H1 (cell line): ENCODE results near the gene ALG9. TPM values are rescaled to one million over a fixed set of nuclear protein-coding genes. Genes with fewer than 3 reads are reported as not detected.

Experiments used
- CTCF ChIA-PET: fragments of 300-600 bp; sonication (Branson Sonifier 250); formaldehyde crosslinking; loops from one replicate; lab custom pipeline; 2021; ENCODE audit not compliant: partially characterized antibody; lab: Charles Lee
- POLR2A ChIA-PET: fragments of 300-600 bp; sonication (Branson Sonifier 250); formaldehyde crosslinking; loops from one replicate; lab custom pipeline; 2021; ENCODE audit warnings: inconsistent platforms; ENCODE audit not compliant: partially characterized antibody; lab: Charles Lee
- DNase-seq, 2 experiments: peaks; one replicate each; pipeline versions ENCODE4 v3.0.0 to v3.0.0-alpha.2; 2010 to 2022; ENCODE audit warnings: low spot score in 2 of 2, low read depth in 1 of 2, mixed read lengths in 1 of 2
- FAIRE-seq: peaks from 2 replicates; lab custom pipeline; 2011; peaks lifted over from hg19 to GRCh38; lab: Jason Lieb, UNC
- H2AFZ ChIP-seq: 2 replicates; pipeline ENCODE4 v1.8.1; 2012; ENCODE audit warnings: low read length, inconsistent platforms
- H2AK5ac ChIP-seq: 2 replicates; pipeline ENCODE4 v1.6.1; 2013; ENCODE audit warnings: low read depth, low read length
- H2BK120ac ChIP-seq: replicated peaks from 2 replicates; pipeline ENCODE3; 2013; ENCODE audit warnings: low read depth, low read length, inconsistent platforms
- H2BK12ac ChIP-seq: 2 replicates; pipeline ENCODE4 v1.6.1; 2013; ENCODE audit warnings: low read depth, low read length
- H2BK15ac ChIP-seq: 2 replicates; pipeline ENCODE4 v1.6.1; 2013; ENCODE audit warnings: low read length
- H2BK20ac ChIP-seq: 2 replicates; pipeline ENCODE4 v1.6.1; 2013; ENCODE audit warnings: low read length
- H2BK5ac ChIP-seq: 2 replicates; pipeline ENCODE4 v1.6.1; 2013; ENCODE audit warnings: low read depth, low read length
- H3K14ac ChIP-seq: 2 replicates; pipeline ENCODE4 v1.6.1; 2013; ENCODE audit warnings: inconsistent platforms; ENCODE audit not compliant: insufficient read length
- H3K18ac ChIP-seq: 2 replicates; pipeline ENCODE4 v1.6.1; 2013; ENCODE audit warnings: low read length; ENCODE audit errors: extremely low read depth
- H3K23ac ChIP-seq: 2 replicates; pipeline ENCODE4 v1.6.1; 2013; ENCODE audit warnings: inconsistent platforms; ENCODE audit not compliant: insufficient read length
- H3K23me2 ChIP-seq: 2 replicates; pipeline ENCODE4 v1.6.1; 2013; ENCODE audit warnings: low read depth, low read length
- H3K27ac ChIP-seq: 2 replicates; pipeline ENCODE4 v1.6.1; 2011; ENCODE audit warnings: low read depth, low read length, inconsistent platforms
- H3K27me3 ChIP-seq, 4 experiments: replicated peaks in 1 of 4; 1 replicate in 1 of 4; 2 replicates in 3 of 4; pipeline versions ENCODE4 v1.6.1 to v1.8.1; 2011 to 2013; ENCODE audit warnings: low read length in 3 of 4, mild to moderate bottlenecking in 3 of 4, inconsistent platforms in 2 of 4, mixed read lengths in 2 of 4, moderate library complexity in 1 of 4; ENCODE audit not compliant: control insufficient read depth in 3 of 4, insufficient read depth in 3 of 4; ENCODE audit errors: extremely low read depth in 1 of 4
- H3K36me3 ChIP-seq, 4 experiments: 2 replicates each; pipeline versions ENCODE4 v1.6.1 to v1.8.1; 2011 to 2013; ENCODE audit warnings: mild to moderate bottlenecking in 4 of 4, low read length in 3 of 4, moderate library complexity in 2 of 4, control low read depth in 1 of 4, inconsistent platforms in 1 of 4; ENCODE audit not compliant: insufficient read depth in 4 of 4, control insufficient read depth in 2 of 4
- H3K4ac ChIP-seq: replicated peaks from 2 replicates; pipeline ENCODE3; 2013; ENCODE audit warnings: low read length, low read depth, mixed read lengths, inconsistent platforms; ENCODE audit not compliant: insufficient read length
- H3K4me1 ChIP-seq, 4 experiments: replicated peaks in 1 of 4; 1 replicate in 1 of 4; 2 replicates in 3 of 4; pipeline versions ENCODE4 v1.6.1 to v1.8.1; 2011 to 2013; ENCODE audit warnings: low read length in 3 of 4, inconsistent platforms in 2 of 4, mixed read lengths in 1 of 4; ENCODE audit not compliant: insufficient read depth in 4 of 4, control insufficient read depth in 3 of 4
- H3K4me2 ChIP-seq, 2 experiments: 2 replicates each; pipeline versions ENCODE4 v1.6.1 to v1.8.1; 2011 to 2013; ENCODE audit warnings: low read depth in 2 of 2, low read length in 2 of 2, control low read depth in 1 of 2, inconsistent platforms in 1 of 2, mild to moderate bottlenecking in 1 of 2; ENCODE audit not compliant: insufficient read depth in 1 of 2
- H3K4me3 ChIP-seq, 4 experiments: fragments of 200-600, 300-600 bp in 1 of 4; sonication (generic), shearing (Covaris generic), sonication (Bioruptor Twin) in 1 of 4; 2 replicates each; pipeline versions ENCODE4 v1.5.1 to v1.8.1; 2011 to 2016; ENCODE audit warnings: low read length in 4 of 4, low read depth in 3 of 4, control low read depth in 2 of 4, inconsistent platforms in 2 of 4, mild to moderate bottlenecking in 2 of 4, mixed read lengths in 1 of 4, moderate library complexity in 1 of 4; ENCODE audit not compliant: insufficient read depth in 2 of 4; ENCODE audit errors: extremely low read depth in 1 of 4
- H3K56ac ChIP-seq: replicated peaks from 2 replicates; pipeline ENCODE3; 2013; ENCODE audit warnings: low read depth, mild to moderate bottlenecking, mixed read lengths, low read length, inconsistent platforms; ENCODE audit not compliant: insufficient read length
- H3K79me1 ChIP-seq: 2 replicates; pipeline ENCODE4 v1.6.1; 2013; ENCODE audit warnings: low read depth, low read length, control low read depth
- H3K79me2 ChIP-seq, 2 experiments: 2 replicates each; pipeline versions ENCODE4 v1.6.1 to v1.8.1; 2012 to 2013; ENCODE audit warnings: low read length in 2 of 2, mild to moderate bottlenecking in 2 of 2, inconsistent platforms in 1 of 2; ENCODE audit not compliant: insufficient read depth in 2 of 2, control insufficient read depth in 1 of 2
- H3K9ac ChIP-seq, 4 experiments: replicated peaks in 1 of 4; 1 replicate in 1 of 4; 2 replicates in 3 of 4; pipeline versions ENCODE4 v1.6.1 to v1.8.1; 2011 to 2013; ENCODE audit warnings: low read depth in 3 of 4, low read length in 3 of 4, control low read depth in 2 of 4, mild to moderate bottlenecking in 2 of 4, moderate library complexity in 2 of 4, inconsistent platforms in 1 of 4; ENCODE audit errors: extremely low read depth in 1 of 4
- H3K9me3 ChIP-seq, 2 experiments: 2 replicates each; pipeline versions ENCODE4 v1.6.1 to v1.8.1; 2012 to 2013; ENCODE audit warnings: mild to moderate bottlenecking in 2 of 2, moderate library complexity in 2 of 2, control low read depth in 1 of 2, inconsistent platforms in 1 of 2, low read depth in 1 of 2, low read length in 1 of 2, mixed read lengths in 1 of 2; ENCODE audit not compliant: insufficient read depth in 2 of 2
- H4K20me1 ChIP-seq, 2 experiments: replicated peaks in 1 of 2; 2 replicates each; pipeline versions ENCODE3 to v1.8.1; 2011 to 2013; ENCODE audit warnings: inconsistent platforms in 2 of 2, low read length in 2 of 2, mild to moderate bottlenecking in 1 of 2; ENCODE audit not compliant: insufficient read depth in 2 of 2, control insufficient read depth in 1 of 2
- H4K5ac ChIP-seq: 2 replicates; pipeline ENCODE4 v1.6.1; 2013; ENCODE audit warnings: low read length, low read depth, mixed read lengths, inconsistent platforms; ENCODE audit not compliant: insufficient read length
- H4K8ac ChIP-seq: 2 replicates; pipeline ENCODE4 v1.8.0; 2013; ENCODE audit warnings: mild to moderate bottlenecking, moderate library complexity, low read length, inconsistent platforms; ENCODE audit not compliant: insufficient read depth; ENCODE audit errors: extremely low read depth
- H4K91ac ChIP-seq: replicated peaks from 2 replicates; pipeline ENCODE3; 2013; ENCODE audit warnings: low read length, mixed read lengths, inconsistent platforms; ENCODE audit not compliant: insufficient read length
- BRCA1 ChIP-seq: IDR thresholded peaks from 2 replicates; pipeline ENCODE4 v1.6.1; 2012; ENCODE audit warnings: low read depth, low read length, improper control_type of control experiment
- RBBP5 ChIP-seq: IDR thresholded peaks from 2 replicates; pipeline ENCODE4 v1.7.1; 2012; ENCODE audit warnings: low read depth, mild to moderate bottlenecking, inconsistent platforms, low read length, moderate library complexity, borderline replicate concordance
- RFX5 ChIP-seq: IDR thresholded peaks from 2 replicates; pipeline ENCODE4 v1.6.1; 2011; ENCODE audit warnings: low read depth, low read length, improper control_type of control experiment, borderline replicate concordance
- SP1 ChIP-seq: IDR thresholded peaks from 2 replicates; pipeline ENCODE4 v1.6.1; 2011; ENCODE audit warnings: low read depth, low read length
- WGBS, 2 experiments: shearing (Covaris generic) in 1 of 2; methylation state at CpG; one replicate each; pipeline versions ENCODE4 v1.1.6 to v1.1.7; 2013 to 2015; ENCODE audit warnings: low lambda C conversion rate in 2 of 2, mixed read lengths in 2 of 2, inconsistent platforms in 1 of 2, low coverage in 1 of 2, missing lambda C conversion rate in 1 of 2; ENCODE audit not compliant: insufficient replicate concordance in 2 of 2, insufficient coverage in 1 of 2, insufficient read length in 1 of 2; ENCODE audit errors: extremely low coverage in 1 of 2, missing lambda C conversion rate in 1 of 2; 5-methylcytosine and 5-hydroxymethylcytosine counted together
- polyA plus RNA-seq, 7 experiments: library from polyadenylated mRNA; depleted of rRNA in 3 of 7; stranded (reverse) in 5 of 7; unstranded in 2 of 7; fragments of >200 nt in 5 of 7; fragments of 200-250 nt in 2 of 7; gene quantifications; 1 replicate in 5 of 7; 2 replicates in 1 of 7; 4 replicates in 1 of 7; pipeline versions ENCODE4 v1.2.1 to v1.2.3, GENCODE V29; 2011 to 2013; ENCODE audit warnings: missing spikeins in 2 of 7, mixed read lengths in 2 of 7
- total RNA-seq: library from RNA; stranded (reverse); fragmentation: NEBNext Ultra II Directional; extraction: Animal tissue kit (Norgen Biotek cat#: 25700); gene quantifications from 2 replicates; pipeline ENCODE4 v1.2.1, GENCODE V29; 2021

Gene ALG9
- total and polyA plus RNA-seq, 2 of the 8 experiments (the other 6 are each of a cell fraction or from before 2014, with no cell fraction given), result 23.5 to 24.5 TPM

DNA sequence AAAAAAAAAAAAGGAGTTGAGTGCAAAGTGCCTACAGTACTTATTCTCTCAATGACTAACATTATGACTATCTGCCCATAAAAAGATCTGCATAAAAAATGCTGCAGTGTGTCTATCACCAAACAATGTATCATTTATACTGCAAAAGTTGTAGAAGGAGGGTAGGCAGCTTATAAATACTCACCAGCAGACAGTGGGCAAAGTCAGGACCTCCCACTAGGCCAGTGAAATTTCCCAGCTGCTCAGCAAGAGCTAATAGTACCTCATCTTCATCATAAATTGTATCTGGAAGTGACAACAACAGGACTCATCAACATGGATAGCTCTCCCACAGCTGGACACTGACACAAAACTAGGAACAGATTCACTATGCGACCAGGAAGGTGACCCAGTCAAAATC lies 106.8 kb downstream of the ALG9 start:
- H2BK15ac ChIP-seq, result no peak overlapping the region
- H3K18ac ChIP-seq, result no peak overlapping the region
- DNase-seq, result no peak
- no peaks in the 10 kb centered on the region for H3K27me3 ChIP-seq
- no peak overlapping the region for H2BK20ac ChIP-seq
- H2BK5ac ChIP-seq, result no peak overlapping the region
- no peak overlapping the region for H3K9ac ChIP-seq
- H4K8ac ChIP-seq, result no peak overlapping the region
- H3K27ac ChIP-seq, result no peak overlapping the region
- peak overlapping the region in 2 of 4 experiments; percentile 88 to 97; a peak in 3 of 8 replicates for H3K4me3 ChIP-seq
- no peaks in the 10 kb centered on the region; the same call in 1 of the 2 replicates for H3K79me1 ChIP-seq
- H3K4ac ChIP-seq, result no peak overlapping the region
- H4K5ac ChIP-seq, result no peak overlapping the region
- H3K4me1 ChIP-seq, result peaks cover 0 to 4% (median 2%) of the 10 kb centered on the region in 4 experiments; a peak in 4 of 7 replicates
- H2BK12ac ChIP-seq, result no peak overlapping the region
- peak overlapping the region; percentile 84 to 88 for H3K4me2 ChIP-seq
- H3K56ac ChIP-seq, result no peak overlapping the region
- H2BK120ac ChIP-seq, result no peak overlapping the region
- 65% methylated on average over 1 of the region's 1 CpG; no CpG with 5 or more reads in 1 of the 2 experiments for WGBS, 2 experiments
- no peak overlapping the region for H3K14ac ChIP-seq
- H2AK5ac ChIP-seq, result no peak overlapping the region
- no peak overlapping the region for H2AFZ ChIP-seq
- ChIA-PET POLR2A (interaction anchor here (0.6 to 4.0 kb wide), 10 partner anchors 11 to 160 kb away, joined by 3 to 25 read pairs (median 3); no protein-coding TSS in a partner anchor), CTCF (interaction anchor here (1.0 to 11.4 kb wide), 6 partner anchors 13 to 160 kb away, joined by 3 to 106 read pairs (median 5); no protein-coding TSS in a partner anchor)
- peaks cover 2 to 3% of the 10 kb centered on the region in 2 experiments for H4K20me1 ChIP-seq
- peaks cover 0 to 43% (median 25%) of the 10 kb centered on the region in 4 experiments; a peak in 6 of 8 replicates for H3K36me3 ChIP-seq
- H3K23ac ChIP-seq, result no peak overlapping the region
- no peak overlapping the region for H4K91ac ChIP-seq
- TF ChIP-seq BRCA1, result no peak
- TF ChIP-seq RBBP5, result no peak
- no peak for TF ChIP-seq RFX5
- no peak for TF ChIP-seq SP1
- H3K79me2 ChIP-seq, result peaks cover 0 to 25% of the 10 kb centered on the region in 2 experiments; a peak in 2 of 4 replicates
- no peaks in the 10 kb centered on the region for H3K9me3 ChIP-seq
- peaks cover 6% of the 10 kb centered on the region for H3K23me2 ChIP-seq
- no peak for FAIRE-seq
